Measurements from ENCODE around the gene ANKRD53.
"Not testable (repeated sequence)": the region's sequence is repeated elsewhere in the genome, so short reads cannot be mapped to it uniquely, and the experiment has no call there.

Gene ANKRD53

GRCh38 chr2:71019989-71020388 lies 41.6 kb downstream of the ANKRD53 start:
- not testable (repeated sequence) for DNase-seq

DNA sequence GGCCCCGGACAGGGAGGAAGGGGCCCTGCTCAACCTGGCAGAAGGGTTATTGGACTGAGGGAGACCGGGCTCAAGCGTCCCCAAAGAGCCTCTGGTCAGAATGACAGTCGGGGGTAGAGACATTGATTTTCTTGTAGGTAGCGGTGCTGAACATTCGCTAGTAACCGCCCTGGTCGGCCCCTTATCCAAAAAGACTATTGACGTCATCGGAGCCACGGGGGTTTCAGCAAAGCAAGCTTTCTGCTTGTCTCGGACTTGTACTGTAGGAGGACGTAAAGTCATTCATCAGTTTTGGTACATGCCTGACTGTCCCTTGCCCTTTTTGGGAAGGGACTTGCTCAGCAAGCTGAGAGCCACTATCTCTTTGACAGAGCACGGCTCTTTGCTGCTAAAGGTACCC lies 43.0 kb downstream of the ANKRD53 start:
- DNase-seq = not testable (repeated sequence)

DNA sequence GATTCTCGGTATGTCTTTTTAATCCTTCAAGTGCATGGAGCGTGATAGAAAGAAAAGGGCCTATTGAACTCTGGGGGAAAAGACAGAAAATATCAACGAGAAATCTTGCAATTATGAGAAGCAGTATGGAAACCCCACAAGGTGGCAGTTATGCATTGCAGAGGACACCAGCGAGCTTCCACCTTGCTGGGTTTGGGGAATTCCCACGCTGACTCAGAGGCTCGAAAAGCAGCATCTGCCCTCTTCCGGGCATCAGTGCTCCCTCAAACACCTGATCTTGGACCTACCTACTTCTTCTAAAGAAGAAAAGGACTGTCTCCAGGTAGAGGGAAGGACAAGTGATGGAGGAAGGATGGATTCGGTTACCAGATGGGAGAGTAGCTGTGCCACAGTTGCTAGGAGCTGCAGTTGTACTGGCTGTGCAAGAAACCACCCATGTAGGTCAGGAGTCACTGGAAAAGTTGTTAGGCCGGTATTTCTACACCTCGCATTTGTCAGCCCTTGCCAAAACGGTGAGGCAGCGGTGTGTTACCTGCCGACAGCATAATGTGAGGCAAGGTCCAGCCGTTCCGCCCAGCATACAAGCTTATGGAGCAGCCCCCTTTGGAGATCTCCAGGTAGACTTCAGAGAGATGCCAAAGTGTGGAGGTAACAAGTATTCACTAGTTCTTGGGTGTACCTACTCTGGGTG lies 45.3 kb downstream of the ANKRD53 start:
- DNase-seq = not testable (repeated sequence)
